B cell (primary cell): ENCODE data around the gene TRIOBP. TPM values are rescaled to one million over a fixed set of nuclear protein-coding genes. Genes with fewer than 3 reads are reported as not detected.
A peak's percentile ranks its signal among the peaks of the same experiment; 100 is the strongest.

Experiments
- ATAC-seq: fragments of 200-7000 bp; cut with Tn5 transposase; one replicate; pipeline ENCODE4 v1.10.0; 2021; ENCODE audit warnings: low read depth, mild to moderate bottlenecking, moderate number of reproducible peaks, moderate library complexity
- CTCF ChIA-PET: fragments of 350-600 bp; sonication (Branson Sonifier 250); formaldehyde crosslinking; loops from one replicate; lab custom pipeline; 2021; ENCODE audit warnings: antibody characterized with exemption, inconsistent platforms; lab: Charles Lee
- POLR2A ChIA-PET: fragments of 350-600 bp; sonication (Branson Sonifier 250); formaldehyde crosslinking; loops from one replicate; lab custom pipeline; 2021; ENCODE audit warnings: antibody characterized with exemption; lab: Charles Lee
- DNase-seq: peaks from one replicate; pipeline ENCODE4 v3.0.0; 2013
- H2AFZ ChIP-seq: 2 replicates; pipeline ENCODE4 v1.6.1; 2012; ENCODE audit warnings: mild to moderate bottlenecking, low read depth, low read length; ENCODE audit not compliant: insufficient read depth, poor library complexity, severe bottlenecking
- H3K27ac ChIP-seq, 2 donors: 1 replicate in 1 of 2; 2 replicates in 1 of 2; pipeline ENCODE4 v1.5.1; 2012 to 2013; ENCODE audit warnings: low read length in 2 of 2, mild to moderate bottlenecking in 2 of 2, moderate library complexity in 1 of 2
- H3K27me3 ChIP-seq, 4 experiments: fragments of 200-600 bp in 1 of 4; sonication (generic) in 1 of 4; replicated peaks in 1 of 4; 1 replicate in 2 of 4; 2 replicates in 2 of 4; pipeline versions ENCODE4 v1.6.1 to v1.7.0; 2013 to 2016; ENCODE audit warnings: low read length in 3 of 4, mild to moderate bottlenecking in 2 of 4, mixed read lengths in 1 of 4, moderate library complexity in 1 of 4; ENCODE audit not compliant: insufficient read depth in 4 of 4, control insufficient read depth in 3 of 4; ENCODE audit errors: control extremely low read depth in 1 of 4
- H3K36me3 ChIP-seq, 2 experiments: replicated peaks in 1 of 2; 1 replicate in 1 of 2; 2 replicates in 1 of 2; pipeline versions ENCODE4 v1.6.1 to v1.7.1; 2013; ENCODE audit warnings: low read length in 1 of 2; ENCODE audit not compliant: insufficient read depth in 2 of 2, control insufficient read depth in 1 of 2; ENCODE audit errors: control extremely low read depth in 1 of 2, extremely low read depth in 1 of 2
- H3K4me1 ChIP-seq, 2 donors: fragments of 200-600 bp in 1 of 2; sonication (generic) in 1 of 2; 1 replicate in 1 of 2; 2 replicates in 1 of 2; pipeline versions ENCODE4 v1.5.1 to v1.6.1; 2013 to 2017; ENCODE audit warnings: low read length in 2 of 2; ENCODE audit not compliant: control insufficient read depth in 2 of 2, insufficient read depth in 2 of 2
- H3K4me2 ChIP-seq: replicated peaks from 2 replicates; pipeline ENCODE3; 2012; ENCODE audit warnings: mild to moderate bottlenecking, low read depth, low read length; ENCODE audit not compliant: poor library complexity, severe bottlenecking
- H3K4me3 ChIP-seq, 5 experiments: fragments of 200-600 bp in 1 of 5; sonication (generic) in 1 of 5; 1 replicate in 3 of 5; 2 replicates in 2 of 5; pipeline versions ENCODE4 v1.5.1 to v1.7.0; 2011 to 2016; ENCODE audit warnings: low read length in 4 of 5, mild to moderate bottlenecking in 4 of 5, low read depth in 2 of 5, control low read depth in 1 of 5, moderate library complexity in 1 of 5; ENCODE audit not compliant: insufficient read depth in 1 of 5; ENCODE audit errors: control extremely low read depth in 1 of 5, extremely low read depth in 1 of 5
- H3K79me2 ChIP-seq: fragments of 200-600 bp; sonication (generic); one replicate; pipeline ENCODE4 v1.6.0; 2016; ENCODE audit warnings: low read length; ENCODE audit not compliant: control insufficient read depth, insufficient read depth
- H3K9ac ChIP-seq: fragments of 200-600 bp; sonication (generic); 2 replicates; pipeline ENCODE4 v1.6.1; 2017; ENCODE audit warnings: mild to moderate bottlenecking, low read length, moderate library complexity
- H3K9me3 ChIP-seq, 3 donors: one replicate each; pipeline versions ENCODE4 v1.6.1 to v1.7.1; 2013; ENCODE audit warnings: low read length in 2 of 3; ENCODE audit not compliant: control insufficient read depth in 2 of 3, insufficient read depth in 1 of 3; ENCODE audit errors: control extremely low read depth in 1 of 3
- H4K20me1 ChIP-seq: 2 replicates; pipeline ENCODE4 v1.6.0; 2012; ENCODE audit warnings: mild to moderate bottlenecking, low read length; ENCODE audit not compliant: insufficient read depth, control insufficient read depth, poor library complexity, severe bottlenecking
- H3K27ac Mint-ChIP-seq: one replicate; pipeline ENCODE4 v1.8.0; 2021; ENCODE audit warnings: mixed read lengths
- H3K27me3 Mint-ChIP-seq: one replicate; pipeline ENCODE4 v1.8.0; 2021; ENCODE audit warnings: mixed read lengths
- H3K4me1 Mint-ChIP-seq: one replicate; pipeline ENCODE4 v1.8.0; 2021; ENCODE audit warnings: mixed read lengths
- H3K4me3 Mint-ChIP-seq: one replicate; pipeline ENCODE4 v1.8.0; 2021; ENCODE audit warnings: mixed read lengths
- H3K9me3 Mint-ChIP-seq: one replicate; pipeline ENCODE4 v1.8.0; 2022; ENCODE audit warnings: mixed read lengths; ENCODE audit not compliant: insufficient read depth
- EZH2 ChIP-seq: IDR thresholded peaks from 2 replicates; pipeline ENCODE4 v1.6.1; 2012; ENCODE audit warnings: borderline replicate concordance, low read depth, mild to moderate bottlenecking, moderate library complexity, low read length; ENCODE audit not compliant: insufficient read depth, poor library complexity, severe bottlenecking
- WGBS: methylation state at CpG from one replicate; pipeline ENCODE4 v1.1.5; 2013; ENCODE audit warnings: missing lambda C conversion rate; ENCODE audit not compliant: insufficient coverage; 5-methylcytosine and 5-hydroxymethylcytosine counted together
- intact Hi-C: fragments of 100-400 bp; cut with micrococcal nuclease; formaldehyde crosslinking; loops from one replicate; pipeline ENCODE4 v1.10.0; 2022
- polyA plus RNA-seq: library from polyadenylated mRNA; depleted of rRNA; stranded (reverse); fragments of >200 nt; gene quantifications from 2 replicates; pipeline ENCODE4 v1.2.3, GENCODE V29; 2012
- total RNA-seq, 2 donors: library from RNA; stranded (reverse); fragments of 120-200 nt in 1 of 2; gene quantifications; 1 replicate in 1 of 2; 2 replicates in 1 of 2; pipeline versions ENCODE4 v1.2.3 to v1.2.4, GENCODE V29; 2013 to 2022
- TF ChIP-seq, protein P1 (sequence below): fragments of 200-600 bp; IDR thresholded peaks from one replicate; pipeline ENCODE4 v1.8.0; 2022; ENCODE audit warnings: antibody characterized with exemption, mild to moderate bottlenecking

Gene TRIOBP
- total and polyA plus RNA-seq, 2 donors (not counting 1 experiment from before 2014, with no cell fraction given), result 26.8 to 47.5 TPM

DNA sequence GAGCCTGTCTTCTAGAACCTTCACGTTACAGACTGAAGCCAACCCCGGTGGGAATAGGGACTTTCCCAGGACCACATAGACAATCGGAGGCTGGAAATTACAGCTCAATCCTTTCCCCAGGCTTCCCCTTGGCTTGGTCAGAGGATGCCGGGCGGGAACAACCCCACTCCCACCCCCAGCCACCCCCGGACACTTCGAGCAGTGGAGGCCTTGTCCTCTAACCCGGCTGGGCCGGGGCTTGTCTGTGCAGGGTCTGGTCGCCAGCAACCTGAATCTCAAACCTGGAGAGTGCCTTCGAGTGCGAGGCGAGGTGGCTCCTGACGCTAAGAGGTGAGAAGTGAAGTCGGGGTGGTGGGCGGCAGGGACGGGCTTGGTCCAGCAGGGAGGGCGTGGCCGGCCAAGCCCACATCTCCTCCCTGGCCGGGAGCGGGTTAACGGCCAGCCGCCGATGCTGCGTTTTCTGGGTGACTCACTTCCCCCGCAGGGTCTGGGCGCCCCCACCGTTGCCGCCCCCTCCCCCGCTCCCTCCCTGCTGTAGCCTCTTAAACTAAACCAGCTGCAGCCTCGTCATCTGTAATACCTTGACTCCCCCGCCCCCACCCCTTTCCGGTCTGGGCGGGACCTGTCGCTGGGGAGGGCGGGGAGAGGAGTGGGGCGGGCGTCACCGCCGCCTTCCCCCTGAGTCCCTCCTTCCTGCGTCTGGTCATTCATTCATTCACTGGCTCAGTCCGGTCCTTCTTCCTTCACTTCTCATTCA, 19.9 kb upstream of the TRIOBP start:
- H3K27ac ChIP-seq, result peak overlapping the region; percentile 98
- 1% methylated on average over 30 of the region's 42 CpGs for WGBS
- TF ChIP-seq, protein P1, sequence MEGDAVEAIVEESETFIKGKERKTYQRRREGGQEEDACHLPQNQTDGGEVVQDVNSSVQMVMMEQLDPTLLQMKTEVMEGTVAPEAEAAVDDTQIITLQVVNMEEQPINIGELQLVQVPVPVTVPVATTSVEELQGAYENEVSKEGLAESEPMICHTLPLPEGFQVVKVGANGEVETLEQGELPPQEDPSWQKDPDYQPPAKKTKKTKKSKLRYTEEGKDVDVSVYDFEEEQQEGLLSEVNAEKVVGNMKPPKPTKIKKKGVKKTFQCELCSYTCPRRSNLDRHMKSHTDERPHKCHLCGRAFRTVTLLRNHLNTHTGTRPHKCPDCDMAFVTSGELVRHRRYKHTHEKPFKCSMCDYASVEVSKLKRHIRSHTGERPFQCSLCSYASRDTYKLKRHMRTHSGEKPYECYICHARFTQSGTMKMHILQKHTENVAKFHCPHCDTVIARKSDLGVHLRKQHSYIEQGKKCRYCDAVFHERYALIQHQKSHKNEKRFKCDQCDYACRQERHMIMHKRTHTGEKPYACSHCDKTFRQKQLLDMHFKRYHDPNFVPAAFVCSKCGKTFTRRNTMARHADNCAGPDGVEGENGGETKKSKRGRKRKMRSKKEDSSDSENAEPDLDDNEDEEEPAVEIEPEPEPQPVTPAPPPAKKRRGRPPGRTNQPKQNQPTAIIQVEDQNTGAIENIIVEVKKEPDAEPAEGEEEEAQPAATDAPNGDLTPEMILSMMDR, result no peak
- TF ChIP-seq EZH2, result no peak
- H3K4me2 ChIP-seq, result peak overlapping the region; percentile 91
- no peaks in the 10 kb centered on the region for H3K36me3 ChIP-seq
- Mint-ChIP-seq H3K4me1 (peaks cover 56% of the 10 kb centered on the region), H3K4me3 (peak overlapping the region; percentile 96), H3K9me3 (no peaks in the 10 kb centered on the region), H3K27ac (peak overlapping the region; percentile 97), H3K27me3 (no peaks in the 10 kb centered on the region)
- H3K27me3 ChIP-seq, result no peaks in the 10 kb centered on the region
- no peaks in the 10 kb centered on the region for H4K20me1 ChIP-seq
- peaks cover 34 to 63% of the 10 kb centered on the region in 2 donors for H3K4me1 ChIP-seq
- ChIA-PET CTCF (interaction anchor here (1.2 to 23.0 kb wide), 5 partner anchors 9 to 70 kb away, joined by 5 to 501 read pairs (median 185); partner anchors contain the start of genes LGALS1, NOL12, PDXP and SH3BP1), POLR2A (interaction anchor here (0.6 to 3.9 kb wide), 15 partner anchors 9 to 1146 kb away, joined by 3 to 44 read pairs (median 5); partner anchors contain the start of genes GGA1, NOL12 and PDXP)
- intact Hi-C loops, result loop anchor here (1.0 to 2.0 kb wide), 7 partner anchors 9 to 168 kb away; partner anchors contain the start of genes ANKRD54, GGA1, NOL12 and PDXP
- no peaks in the 10 kb centered on the region for H3K9me3 ChIP-seq
- H2AFZ ChIP-seq, result peak overlapping the region; percentile 82
- peak overlapping the region; percentile 87 for H3K9ac ChIP-seq
- ATAC-seq, result peak; percentile 83
- peak overlapping the region; percentile 73 to 92 (median 81) for H3K4me3 ChIP-seq
- peak; percentile 95 for DNase-seq
- peaks cover 25% of the 10 kb centered on the region for H3K79me2 ChIP-seq
